K562 (cell line): ENCODE data around the gene LIN28B.

Experiments used
- CTBP1 ChIP-seq: fragments of 450-650 bp; IDR thresholded peaks from 2 replicates; pipeline ENCODE4 v1.6.1; 2016; ENCODE audit warnings: borderline replicate concordance
- JUN ChIP-seq, 2 experiments: sonication (generic) in 1 of 2; formaldehyde crosslinking in 1 of 2; IDR thresholded peaks; 2 replicates each; pipeline versions ENCODE4 v1.6.1 to v1.8.0; 2012 to 2022; ENCODE audit warnings: borderline replicate concordance in 2 of 2, mild to moderate bottlenecking in 2 of 2, improper control_type of control experiment in 1 of 2, low read depth in 1 of 2, low read length in 1 of 2, missing genetic modification reagents in 1 of 2
- NFATC3 ChIP-seq: fragments of 450-650 bp; IDR thresholded peaks from 2 replicates; pipeline ENCODE4 v1.6.1; 2017; ENCODE audit warnings: mild to moderate bottlenecking
- PHB ChIP-seq: fragments of 250-450 bp; sonication (Bioruptor Pico); IDR thresholded peaks from 2 replicates; pipeline ENCODE4 v1.5.0; 2021
- POLR2AphosphoS5 ChIP-seq: IDR thresholded peaks from 2 replicates; pipeline ENCODE4 v1.6.1; 2011; ENCODE audit warnings: mild to moderate bottlenecking, low read depth, low read length, moderate library complexity; ENCODE audit not compliant: control insufficient read depth, insufficient read depth
- THRB ChIP-seq: fragments of 450-650 bp; formaldehyde crosslinking; conservative IDR thresholded peaks from 2 replicates; pipeline ENCODE4 v1.4.0; 2022; ENCODE audit warnings: mild to moderate bottlenecking, missing genetic modification characterization
- TF ChIP-seq, protein P1 (sequence below): sonication (generic); formaldehyde crosslinking; IDR thresholded peaks from 2 replicates; pipeline ENCODE4 v1.8.1; 2023; ENCODE audit warnings: mild to moderate bottlenecking, missing genetic modification reagents
- TF ChIP-seq, protein P2 (sequence below), 2 experiments: fragments of 450-650 bp in 1 of 2; sonication (generic) in 1 of 2; formaldehyde crosslinking; conservative IDR thresholded peaks; 2 replicates each; pipeline versions ENCODE4 v1.4.0 to v1.8.1; 2020 to 2022; ENCODE audit warnings: mild to moderate bottlenecking in 1 of 2, missing genetic modification reagents in 1 of 2

DNA sequence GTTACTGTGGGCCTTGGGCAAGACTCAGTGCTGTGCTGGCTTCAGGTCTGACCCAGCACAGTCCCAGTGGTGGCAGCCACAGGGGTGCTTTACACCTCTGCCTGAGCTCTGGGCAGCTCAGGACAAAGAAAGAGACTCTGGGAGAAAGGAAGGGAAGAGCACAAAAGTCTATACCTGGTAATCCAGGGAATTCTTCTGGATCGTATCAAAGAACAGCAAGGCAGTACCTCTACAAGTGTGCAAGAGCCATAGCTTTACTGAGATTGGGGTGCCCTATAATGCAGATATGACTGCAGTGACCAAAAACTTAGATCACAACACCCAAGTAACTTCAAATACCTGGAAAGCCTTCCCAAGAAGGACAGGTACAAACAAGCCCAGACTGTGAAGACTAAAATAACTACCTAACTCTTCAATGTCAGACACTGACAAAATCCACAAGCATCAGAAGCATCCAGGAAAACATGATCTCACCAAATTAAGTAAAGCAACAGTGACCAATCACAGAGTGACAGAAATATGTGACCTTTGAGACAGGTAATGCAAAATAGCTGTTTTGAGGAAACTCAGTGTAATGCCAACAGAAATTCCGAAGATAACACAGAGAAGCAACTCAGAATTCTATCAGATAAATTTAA lies 47.9 kb upstream of the LIN28B start:
- TF ChIP-seq JUN (IDR thresholded peaks at IDR 0.05; ENCODE audit: borderline replicate concordance, low read depth, low read length) (no peak), JUN (CRISPR knock-in tag; IDR thresholded peaks at IDR 0.05; ENCODE audit: borderline replicate concordance) (no peak), PHB (CRISPR knock-in tag) (no peak), CTBP1 (no peak), THRB (CRISPR knock-in tag) (no peak), NFATC3 (no peak), POLR2AphosphoS5 (no peak)
- TF ChIP-seq, protein P1, sequence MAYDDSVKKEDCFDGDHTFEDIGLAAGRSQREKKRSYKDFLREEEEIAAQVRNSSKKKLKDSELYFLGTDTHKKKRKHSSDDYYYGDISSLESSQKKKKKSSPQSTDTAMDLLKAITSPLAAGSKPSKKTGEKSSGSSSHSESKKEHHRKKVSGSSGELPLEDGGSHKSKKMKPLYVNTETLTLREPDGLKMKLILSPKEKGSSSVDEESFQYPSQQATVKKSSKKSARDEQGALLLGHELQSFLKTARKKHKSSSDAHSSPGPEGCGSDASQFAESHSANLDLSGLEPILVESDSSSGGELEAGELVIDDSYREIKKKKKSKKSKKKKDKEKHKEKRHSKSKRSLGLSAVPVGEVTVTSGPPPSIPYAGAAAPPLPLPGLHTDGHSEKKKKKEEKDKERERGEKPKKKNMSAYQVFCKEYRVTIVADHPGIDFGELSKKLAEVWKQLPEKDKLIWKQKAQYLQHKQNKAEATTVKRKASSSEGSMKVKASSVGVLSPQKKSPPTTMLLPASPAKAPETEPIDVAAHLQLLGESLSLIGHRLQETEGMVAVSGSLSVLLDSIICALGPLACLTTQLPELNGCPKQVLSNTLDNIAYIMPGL: no peak
- TF ChIP-seq, protein P2, sequence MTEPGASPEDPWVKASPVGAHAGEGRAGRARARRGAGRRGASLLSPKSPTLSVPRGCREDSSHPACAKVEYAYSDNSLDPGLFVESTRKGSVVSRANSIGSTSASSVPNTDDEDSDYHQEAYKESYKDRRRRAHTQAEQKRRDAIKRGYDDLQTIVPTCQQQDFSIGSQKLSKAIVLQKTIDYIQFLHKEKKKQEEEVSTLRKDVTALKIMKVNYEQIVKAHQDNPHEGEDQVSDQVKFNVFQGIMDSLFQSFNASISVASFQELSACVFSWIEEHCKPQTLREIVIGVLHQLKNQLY (CRISPR knock-in tag; conservative IDR thresholded peaks at IDR 0.05): no peak
